Sigmoid colon (tissue), 4 donors: Measurements from ENCODE around the gene RYR3.

ENCODE experiments used
- CTCF ChIP-seq, 4 experiments: fragments of 450-650 bp in 3 of 4; fragments of 200-600 bp in 1 of 4; IDR thresholded peaks; one replicate each; pipeline ENCODE4 v1.5.1; 2016 to 2019; ENCODE audit warnings: antibody characterized with exemption in 4 of 4, mild to moderate bottlenecking in 3 of 4, moderate library complexity in 2 of 4
- EP300 ChIP-seq, 4 donors: sonication (generic); formaldehyde crosslinking; IDR thresholded peaks; one replicate each; pipeline ENCODE4 v1.6.1; 2017; ENCODE audit warnings: antibody characterized with exemption in 4 of 4
- POLR2A ChIP-seq, 2 donors: fragments of 450-650 bp; IDR thresholded peaks; one replicate each; pipeline ENCODE4 v1.6.1; 2016; ENCODE audit warnings: antibody characterized with exemption in 2 of 2, mild to moderate bottlenecking in 2 of 2, moderate library complexity in 2 of 2
- POLR2AphosphoS5 ChIP-seq, 4 donors: sonication (generic); formaldehyde crosslinking; IDR thresholded peaks; one replicate each; pipeline ENCODE4 v1.6.1; 2017; ENCODE audit warnings: antibody characterized with exemption in 4 of 4

- TF ChIP-seq EP300 (IDR thresholded peaks at IDR 0.05) (no peak), CTCF (IDR thresholded peaks at IDR 0.05) (no peak), POLR2A (IDR thresholded peaks at IDR 0.05) (no peak), POLR2AphosphoS5 (IDR thresholded peaks at IDR 0.05) (no peak)
Measured at GRCh38 chr15:33489335-33489734, 178.6 kb downstream of the RYR3 start.
